Activated gamma-delta T cell treated with Interleukin-2 at 50 U/mL for 16 hours (primary cell): Measurements from ENCODE around the gene ELAC1.
"Not testable (repeated sequence)": the region's sequence is repeated elsewhere in the genome, so short reads cannot be mapped to it uniquely, and the experiment has no call there.

Source experiments
- DNase-seq: peaks from one replicate; pipeline ENCODE4 v3.0.0-alpha.2; 2020

ELAC1 gene

DNA sequence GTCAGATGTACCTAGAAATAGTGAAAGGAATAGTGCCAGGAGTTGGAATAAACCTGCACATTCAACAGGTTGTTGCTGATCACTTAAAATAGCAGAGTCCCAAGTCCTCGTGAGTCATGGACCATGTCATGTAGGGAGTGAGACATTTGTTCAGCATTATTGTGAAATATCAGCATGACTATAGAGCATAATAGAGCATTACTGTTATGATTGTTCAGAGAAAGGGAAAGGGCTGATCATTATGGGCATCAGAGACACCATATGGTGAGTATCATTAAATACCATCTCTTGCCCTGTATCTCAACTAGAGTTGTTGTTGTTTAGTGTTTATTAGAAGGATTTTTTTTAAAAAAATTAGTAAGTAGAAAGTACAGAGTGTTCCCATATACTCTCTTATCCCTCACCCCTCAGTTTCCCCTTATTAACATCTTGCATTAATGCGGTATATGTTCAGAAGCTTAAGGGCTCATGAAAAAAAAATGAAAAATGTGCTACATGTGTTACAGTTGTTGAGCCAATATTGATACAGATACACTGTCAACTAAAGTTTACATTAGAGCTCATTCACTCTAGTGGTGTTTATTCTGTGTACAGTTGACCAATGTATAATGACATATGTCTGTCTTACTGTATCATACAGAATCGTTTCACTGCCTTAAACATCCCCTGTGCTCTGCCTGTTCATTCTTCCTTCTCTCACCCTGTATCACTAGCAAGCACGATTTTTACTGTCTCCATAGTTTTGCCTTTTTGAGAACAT lies 5.7 kb downstream of the ELAC1 start:
- DNase-seq, result no peak

DNA sequence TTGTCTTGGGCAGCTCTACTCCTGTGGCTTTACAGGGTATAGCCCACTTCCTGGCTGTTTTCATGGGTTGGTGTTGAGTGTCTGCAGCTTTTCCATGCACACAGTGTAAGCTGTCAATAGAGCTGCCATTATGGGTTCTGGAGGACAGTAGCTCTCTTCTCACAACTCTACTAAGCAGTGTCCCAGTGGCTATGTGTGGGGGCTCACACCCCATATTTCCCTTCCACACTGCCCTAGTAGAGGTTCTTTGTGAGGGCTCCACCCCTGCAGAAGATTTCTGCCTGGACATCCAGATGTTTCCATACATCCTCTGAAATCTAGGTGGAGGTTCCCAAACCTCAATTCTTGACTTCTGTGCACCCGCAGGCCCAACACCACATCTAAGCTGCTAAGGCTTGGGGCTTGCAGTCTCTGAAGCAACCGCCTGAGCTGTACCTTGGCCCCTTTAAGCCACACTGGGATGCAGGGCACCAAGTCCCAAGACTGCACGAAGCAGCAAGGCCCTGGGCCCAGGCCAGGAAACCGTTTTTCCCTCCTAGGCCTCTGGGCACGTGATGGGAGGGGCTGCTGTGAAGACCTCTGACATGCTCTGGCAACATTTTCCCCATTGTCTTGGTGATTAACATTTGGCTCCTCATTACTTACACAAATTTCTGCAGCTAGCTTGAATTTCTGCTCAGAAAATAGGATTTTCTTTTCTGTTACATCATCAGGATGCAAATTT lies 9.4 kb downstream of the ELAC1 start:
- no peak for DNase-seq

DNA sequence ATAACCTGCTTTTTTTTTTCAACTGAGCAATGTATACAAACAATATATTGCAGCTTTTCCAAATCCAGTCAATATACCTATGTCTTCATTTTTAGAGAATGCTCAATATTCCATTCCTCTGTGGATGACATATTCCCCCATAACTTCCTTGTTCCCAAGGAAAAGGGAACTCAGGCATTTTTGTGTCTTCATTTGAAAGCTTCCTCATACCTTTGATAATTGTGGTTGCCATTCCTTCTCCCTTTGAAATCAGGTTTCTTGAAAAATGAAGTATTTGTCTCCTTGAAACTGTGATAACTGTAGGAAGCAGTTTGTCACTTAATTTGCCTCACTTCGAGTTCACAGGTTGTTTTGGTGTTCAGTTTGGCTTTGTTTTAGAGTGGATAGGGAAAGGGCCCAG lies 13.5 kb downstream of the ELAC1 start:
- no peak for DNase-seq

- DNase-seq, result no peak
Measured at GRCh38 chr18:50982086-50982801, 14.4 kb downstream of the ELAC1 start.

DNA sequence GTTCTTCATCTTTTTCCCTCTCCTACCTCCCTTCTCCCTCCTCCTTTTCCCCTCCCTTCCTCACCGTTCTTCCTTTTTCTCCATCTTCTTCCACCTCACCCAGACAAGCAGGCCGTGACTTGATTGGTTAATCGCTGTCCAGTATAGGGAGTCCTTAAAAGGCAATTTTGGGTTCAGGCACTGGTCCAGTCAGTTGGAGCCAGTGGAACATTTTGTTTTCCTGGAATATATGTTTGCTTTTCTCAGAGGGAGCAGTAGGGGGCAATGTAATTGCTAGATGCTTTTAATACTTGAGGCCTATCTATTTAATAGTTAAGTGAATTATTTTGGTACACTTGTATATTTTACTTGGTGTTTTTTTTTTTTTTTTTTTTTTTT lies 15.0 kb downstream of the ELAC1 start:
- DNase-seq, result no peak

- no peak for DNase-seq
Measured at GRCh38 chr18:50986360-50987087, 18.7 kb downstream of the ELAC1 start.

GRCh38 chr18:50987261-50987660 lies 19.4 kb downstream of the ELAC1 start:
- no peak for DNase-seq

DNA sequence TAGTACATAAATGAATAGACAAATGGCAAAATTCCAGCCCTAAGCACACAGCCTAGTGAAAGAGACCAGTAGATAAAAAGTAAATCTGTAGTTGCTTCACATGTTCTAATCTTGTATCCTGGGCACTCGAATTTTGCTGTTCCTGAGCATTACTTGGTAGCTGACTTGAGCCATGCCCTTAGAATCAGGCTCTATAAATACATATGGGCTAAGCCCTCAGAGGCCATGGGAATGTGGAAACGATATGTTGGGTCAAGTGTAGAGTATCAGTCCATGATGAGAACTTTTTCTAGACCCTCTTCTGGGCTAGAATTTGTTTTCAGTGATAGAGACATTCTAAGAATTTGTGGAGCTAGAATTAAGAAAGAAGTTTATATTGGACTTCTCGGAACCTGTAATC lies 21.9 kb downstream of the ELAC1 start:
- DNase-seq, result no peak

GRCh38 chr18:50992351-50992762 lies 24.5 kb downstream of the ELAC1 start:
- no peak for DNase-seq

DNA sequence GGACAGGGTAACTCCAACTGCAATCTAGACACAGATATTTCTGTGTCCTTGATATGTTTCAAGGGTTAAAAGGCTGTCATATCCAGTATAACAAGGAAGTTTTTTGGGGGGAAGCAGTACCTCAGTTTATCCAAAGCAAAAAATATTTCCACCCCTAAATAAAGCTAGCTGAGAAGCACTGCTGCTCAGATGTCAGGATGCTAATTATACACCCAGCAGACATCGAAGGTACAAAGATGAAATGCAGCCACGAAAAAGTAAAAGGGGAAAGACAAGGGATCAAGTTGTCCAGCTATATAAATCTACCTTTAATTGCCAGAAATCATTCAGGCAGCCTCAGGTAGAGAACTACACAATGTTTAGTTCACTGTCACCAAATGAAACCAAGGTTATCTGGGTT lies 26.2 kb downstream of the ELAC1 start:
- no peak for DNase-seq

DNA sequence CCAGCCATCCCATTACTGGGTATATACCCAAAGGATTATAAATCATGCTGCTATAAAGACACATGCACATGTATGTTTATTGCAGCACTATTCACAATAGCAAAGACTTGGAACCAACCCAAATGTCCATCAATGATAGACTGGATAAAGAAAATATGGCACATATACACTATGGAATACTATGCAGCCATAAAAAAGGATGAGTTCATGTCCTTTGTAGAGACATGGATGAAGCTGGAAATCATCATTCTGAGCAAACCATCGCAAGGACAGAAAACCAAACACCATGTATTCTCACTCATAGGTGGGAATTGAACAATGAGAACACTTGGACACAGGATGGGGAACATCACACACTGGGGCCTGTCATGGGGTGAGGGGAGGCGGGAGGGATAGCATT lies 35.3 kb downstream of the ELAC1 start:
- DNase-seq, result not testable (repeated sequence)

DNA sequence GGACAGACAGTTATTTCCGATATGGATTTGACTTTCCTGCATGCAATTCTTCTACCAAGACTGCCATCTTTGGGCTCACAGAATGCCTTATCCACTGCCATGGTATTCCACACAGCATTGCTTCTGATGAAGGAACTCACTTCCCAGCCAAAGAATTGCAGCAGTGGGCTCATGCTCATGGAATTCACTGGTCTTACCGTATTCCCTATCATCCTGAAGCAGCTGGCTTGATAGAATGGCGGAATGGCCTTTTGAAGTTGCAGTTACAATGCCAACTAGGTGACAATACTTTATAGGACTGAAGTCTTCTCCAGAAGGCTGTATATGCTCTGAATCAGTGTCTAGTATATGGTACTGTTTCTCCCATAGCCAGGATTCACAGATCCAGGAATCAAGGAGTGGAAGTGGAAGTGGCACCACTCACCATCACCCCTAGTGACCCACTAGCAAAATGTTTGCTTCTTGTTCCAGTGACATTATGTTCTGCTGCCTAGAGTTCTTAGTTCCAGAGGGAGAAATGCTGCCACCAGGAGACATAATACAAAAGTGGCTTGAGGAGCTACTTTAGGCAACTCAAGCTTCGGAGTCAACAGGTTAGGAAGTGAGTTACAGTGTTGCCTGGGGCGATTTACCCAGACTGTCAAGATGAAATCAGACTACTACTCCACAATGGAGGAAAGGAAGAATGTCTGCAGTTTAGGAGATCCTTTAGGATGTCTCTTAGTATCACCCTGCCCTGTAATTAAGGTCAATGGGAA lies 38.4 kb downstream of the ELAC1 start:
- no peak for DNase-seq

- no peak for DNase-seq
Measured at GRCh38 chr18:51006948-51007789, 39.3 kb downstream of the ELAC1 start.

GRCh38 chr18:51007790-51008139 lies 39.9 kb downstream of the ELAC1 start:
- no peak for DNase-seq

DNA sequence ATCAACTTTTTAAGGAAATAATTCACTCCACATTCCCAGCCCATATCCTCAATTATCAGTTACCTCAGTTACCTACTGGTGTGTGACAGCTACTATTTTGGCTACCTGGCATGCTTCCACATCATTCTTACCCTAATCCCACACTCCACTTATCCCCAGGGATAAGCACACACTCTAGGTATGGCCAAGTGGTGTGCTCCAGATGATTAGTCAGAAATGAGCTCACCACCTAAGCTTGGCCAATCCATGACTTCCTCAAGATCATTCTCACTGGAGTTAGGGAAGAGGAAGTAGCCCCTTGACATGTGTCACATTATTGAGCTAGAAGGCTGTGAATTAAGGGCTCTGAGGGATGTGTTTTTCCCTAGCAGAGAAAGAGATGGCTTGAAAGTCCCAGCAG lies 41.2 kb downstream of the ELAC1 start:
- DNase-seq, result no peak

DNA sequence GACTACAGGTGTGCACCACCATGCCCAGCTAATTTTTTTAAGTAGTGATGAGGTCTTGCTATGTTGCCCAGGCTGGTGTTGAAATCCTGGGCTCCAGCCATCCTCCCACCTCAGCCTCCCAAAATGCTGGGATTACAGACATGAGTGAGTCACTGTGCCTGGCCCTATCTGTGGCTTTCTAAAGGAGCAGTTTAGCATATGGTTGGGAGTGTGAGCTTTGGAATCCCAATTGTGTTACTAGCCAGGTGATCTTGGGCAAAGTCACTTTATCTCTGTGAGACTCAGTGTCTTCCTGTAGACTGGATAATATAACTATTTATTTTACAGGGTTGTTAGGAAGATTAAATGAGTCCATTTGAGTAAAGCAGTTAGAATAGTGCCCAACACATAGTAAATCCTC lies 42.4 kb downstream of the ELAC1 start:
- DNase-seq, result no peak

GRCh38 chr18:51011709-51012108 lies 43.9 kb downstream of the ELAC1 start:
- no peak for DNase-seq

GRCh38 chr18:51012441-51012840 lies 44.6 kb downstream of the ELAC1 start:
- DNase-seq, result no peak

DNA sequence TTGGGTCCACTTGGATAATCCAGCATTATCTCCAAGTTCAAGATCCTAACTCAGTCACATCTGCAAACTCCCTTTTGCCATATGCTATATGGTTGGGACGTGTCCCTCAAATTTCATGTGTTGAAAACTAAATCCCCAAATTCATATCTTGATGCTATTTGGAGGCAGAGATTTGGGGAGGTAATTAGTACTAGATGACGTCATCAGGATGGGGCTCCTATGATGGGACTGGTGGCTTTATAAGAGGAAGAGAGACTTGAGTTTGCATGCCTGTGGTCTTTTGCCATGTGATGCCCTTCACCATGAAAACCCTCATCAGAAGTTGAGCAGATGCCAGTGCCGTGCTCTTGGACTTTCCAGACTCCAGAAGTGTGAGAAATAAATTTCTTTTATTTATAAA lies 45.4 kb downstream of the ELAC1 start:
- DNase-seq, result no peak

DNA sequence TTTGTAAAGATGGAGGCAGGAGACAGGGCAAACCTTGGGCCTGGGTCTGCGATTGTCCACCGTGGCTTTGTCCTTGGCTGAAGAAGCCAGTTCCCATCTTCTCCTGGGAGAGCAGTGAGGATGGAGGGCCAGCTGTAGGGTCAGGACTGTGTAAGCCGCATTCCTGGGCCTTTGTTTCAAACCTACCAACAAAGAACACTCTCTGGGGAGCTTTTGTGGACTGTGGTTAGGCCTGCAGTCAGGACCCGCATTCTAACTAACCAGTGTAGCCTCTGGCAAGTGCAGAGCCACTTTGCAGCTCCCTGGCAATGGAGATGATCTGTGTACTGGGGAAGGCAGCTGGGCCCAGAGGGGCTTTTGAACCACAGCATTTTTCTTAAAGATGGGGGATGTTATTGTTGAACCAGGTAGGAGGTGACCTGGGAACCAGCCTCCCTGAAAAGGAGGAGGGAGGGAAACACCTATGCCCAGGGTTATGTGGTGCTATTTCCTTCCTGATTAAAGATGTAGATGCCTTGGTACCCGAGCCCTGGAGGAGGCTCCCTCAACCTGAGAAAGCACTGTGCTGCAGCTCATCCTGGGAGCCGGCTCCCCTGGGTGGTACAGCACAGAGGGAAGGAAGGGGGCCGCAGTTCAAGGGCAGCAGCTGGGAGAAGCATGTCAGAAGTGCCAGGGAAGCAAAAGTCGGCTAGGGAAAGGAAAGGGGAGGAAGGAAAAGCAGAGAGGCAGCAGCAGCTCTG lies 49.5 kb downstream of the ELAC1 start:
- no peak for DNase-seq

DNA sequence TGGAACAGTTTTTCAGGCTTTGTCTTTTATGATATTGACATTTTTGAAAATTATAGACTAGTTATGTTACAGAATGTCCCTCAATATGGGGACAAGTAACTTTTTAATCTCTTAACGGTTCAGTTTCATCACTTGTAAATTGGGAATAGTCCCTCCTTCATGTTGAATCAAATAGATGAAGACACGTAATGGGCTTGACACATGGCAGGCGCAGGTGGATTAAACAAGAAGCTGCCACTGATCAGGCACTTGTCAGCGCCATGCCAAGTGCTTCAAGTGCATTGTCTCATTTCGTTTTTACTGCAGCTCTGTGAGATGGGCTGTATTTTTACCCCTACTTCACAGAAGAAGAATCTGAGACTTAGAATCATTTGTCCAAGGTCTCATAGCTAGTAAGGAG lies 52.7 kb downstream of the ELAC1 start:
- DNase-seq, result no peak
